Measurements from ENCODE around the gene FBXW5.

Gene FBXW5

GRCh38 chr9:136957461-136957860, 12.9 kb upstream of the FBXW5 start:
- TF ChIP-seq POLR2A (IDR thresholded peaks at IDR 0.05; ENCODE audit: low read depth, low read length), result no peak
- no peak for TF ChIP-seq PAX5 (IDR thresholded peaks at IDR 0.05; ENCODE audit: insufficient read depth, low read length, severe bottlenecking)
- TF ChIP-seq POU2F2 (IDR thresholded peaks at IDR 0.05; ENCODE audit: low read depth, low read length), result no peak
- TF ChIP-seq SPI1 (IDR thresholded peaks at IDR 0.05; ENCODE audit: low read depth, low read length), result no peak
- TF ChIP-seq TAF1 (IDR thresholded peaks at IDR 0.05; ENCODE audit: low read depth, low read length), result no peak
- TF ChIP-seq POLR2AphosphoS5 (IDR thresholded peaks at IDR 0.05; ENCODE audit: low read depth, low read length), result no peak
- FAIRE-seq, result no peak
- DNase-seq (ENCODE audit: insufficient read length, low spot score), result no peak

- TF ChIP-seq POU2F2 (IDR thresholded peaks at IDR 0.05; ENCODE audit: low read depth, low read length) (no peak), PAX5 (IDR thresholded peaks at IDR 0.05; ENCODE audit: insufficient read depth, low read length, severe bottlenecking) (no peak)
- FAIRE-seq (no peak), DNase-seq (ENCODE audit: insufficient read length, low spot score) (no peak)
Observed at GRCh38 chr9:136956604-136957003, 12.1 kb upstream of the FBXW5 start.

DNA sequence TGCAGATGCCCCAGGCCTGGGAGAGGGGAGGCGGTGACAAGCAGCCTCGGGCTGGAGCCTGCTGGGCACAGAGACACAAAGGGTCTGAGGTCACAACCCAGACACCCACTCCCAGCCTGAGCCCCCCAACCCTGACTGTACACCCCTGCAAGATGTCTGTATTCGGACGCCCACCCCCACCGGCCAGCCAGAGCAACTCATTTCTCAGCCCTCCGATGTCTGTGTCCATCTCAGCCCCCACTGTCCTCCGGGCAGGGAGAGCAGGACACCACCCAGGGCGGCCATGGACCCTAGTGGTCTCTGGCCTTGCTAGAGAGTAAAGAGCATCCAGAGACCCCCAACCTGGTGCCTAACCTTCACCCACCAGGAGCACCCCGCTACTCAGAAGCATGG, 11.4 kb upstream of the FBXW5 start:
- no peak for FAIRE-seq
- TF ChIP-seq TAF1 (IDR thresholded peaks at IDR 0.05; ENCODE audit: low read depth, low read length) (no peak), POU2F2 (IDR thresholded peaks at IDR 0.05; ENCODE audit: low read depth, low read length) (no peak), POLR2AphosphoS5 (IDR thresholded peaks at IDR 0.05; ENCODE audit: low read depth, low read length) (no peak), POLR2A (IDR thresholded peaks at IDR 0.05; ENCODE audit: low read depth, low read length) (no peak), PAX5 (IDR thresholded peaks at IDR 0.05; ENCODE audit: insufficient read depth, low read length, severe bottlenecking) (no peak), SPI1 (IDR thresholded peaks at IDR 0.05; ENCODE audit: low read depth, low read length) (no peak)
- no peak for DNase-seq (ENCODE audit: insufficient read length, low spot score)

- DNase-seq (ENCODE audit: insufficient read length, low spot score) (no peak), FAIRE-seq (no peak)
- TF ChIP-seq POU2F2 (IDR thresholded peaks at IDR 0.05; ENCODE audit: low read depth, low read length) (no peak), POLR2AphosphoS5 (IDR thresholded peaks at IDR 0.05; ENCODE audit: low read depth, low read length) (no peak), SPI1 (IDR thresholded peaks at IDR 0.05; ENCODE audit: low read depth, low read length) (no peak), PAX5 (IDR thresholded peaks at IDR 0.05; ENCODE audit: insufficient read depth, low read length, severe bottlenecking) (no peak), POLR2A (IDR thresholded peaks at IDR 0.05; ENCODE audit: low read depth, low read length) (no peak), TAF1 (IDR thresholded peaks at IDR 0.05; ENCODE audit: low read depth, low read length) (no peak)
Observed at GRCh38 chr9:136955202-136955942, 10.8 kb upstream of the FBXW5 start.

- no peak for DNase-seq (ENCODE audit: insufficient read length, low spot score)
- no peak for FAIRE-seq
- TF ChIP-seq SPI1 (IDR thresholded peaks at IDR 0.05; ENCODE audit: low read depth, low read length) (no peak), POLR2A (IDR thresholded peaks at IDR 0.05; ENCODE audit: low read depth, low read length) (no peak), PAX5 (IDR thresholded peaks at IDR 0.05; ENCODE audit: insufficient read depth, low read length, severe bottlenecking) (no peak), POU2F2 (IDR thresholded peaks at IDR 0.05; ENCODE audit: low read depth, low read length) (no peak), POLR2AphosphoS5 (IDR thresholded peaks at IDR 0.05; ENCODE audit: low read depth, low read length) (no peak), TAF1 (IDR thresholded peaks at IDR 0.05; ENCODE audit: low read depth, low read length) (no peak)
Observed at GRCh38 chr9:136954270-136955083, 9.9 kb upstream of the FBXW5 start.

DNA sequence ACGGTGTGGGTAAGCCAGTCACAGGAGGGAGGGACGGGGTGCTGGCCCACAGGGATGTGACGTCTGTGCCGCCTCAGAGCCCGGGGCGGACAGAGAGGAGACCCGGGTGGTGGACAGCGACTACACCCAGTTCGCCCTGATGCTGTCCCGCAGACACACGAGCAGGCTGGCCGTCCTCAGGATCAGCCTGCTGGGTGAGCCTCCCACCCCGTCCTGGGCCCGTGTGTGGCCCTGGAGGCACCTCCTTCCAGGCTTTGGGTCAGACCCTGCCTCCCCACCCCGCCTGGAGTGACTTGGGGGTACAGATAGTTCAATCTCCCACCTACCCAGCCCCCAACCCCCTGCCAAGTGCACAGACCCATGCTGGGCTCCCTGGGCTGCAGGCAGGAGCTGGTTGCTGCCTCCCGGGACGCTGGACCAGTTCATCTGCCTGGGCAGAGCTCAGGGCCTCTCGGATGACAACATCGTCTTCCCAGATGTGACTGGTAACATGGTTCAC, 9.3 kb upstream of the FBXW5 start:
- FAIRE-seq (no peak), DNase-seq (ENCODE audit: insufficient read length, low spot score) (no peak)
- no peak for TF ChIP-seq TAF1 (IDR thresholded peaks at IDR 0.05; ENCODE audit: low read depth, low read length)
- TF ChIP-seq PAX5 (IDR thresholded peaks at IDR 0.05; ENCODE audit: insufficient read depth, low read length, severe bottlenecking), result no peak
- no peak for TF ChIP-seq POLR2A (IDR thresholded peaks at IDR 0.05; ENCODE audit: low read depth, low read length)
- TF ChIP-seq POU2F2 (IDR thresholded peaks at IDR 0.05; ENCODE audit: low read depth, low read length), result no peak
- no peak for TF ChIP-seq POLR2AphosphoS5 (IDR thresholded peaks at IDR 0.05; ENCODE audit: low read depth, low read length)
- no peak for TF ChIP-seq SPI1 (IDR thresholded peaks at IDR 0.05; ENCODE audit: low read depth, low read length)

DNA sequence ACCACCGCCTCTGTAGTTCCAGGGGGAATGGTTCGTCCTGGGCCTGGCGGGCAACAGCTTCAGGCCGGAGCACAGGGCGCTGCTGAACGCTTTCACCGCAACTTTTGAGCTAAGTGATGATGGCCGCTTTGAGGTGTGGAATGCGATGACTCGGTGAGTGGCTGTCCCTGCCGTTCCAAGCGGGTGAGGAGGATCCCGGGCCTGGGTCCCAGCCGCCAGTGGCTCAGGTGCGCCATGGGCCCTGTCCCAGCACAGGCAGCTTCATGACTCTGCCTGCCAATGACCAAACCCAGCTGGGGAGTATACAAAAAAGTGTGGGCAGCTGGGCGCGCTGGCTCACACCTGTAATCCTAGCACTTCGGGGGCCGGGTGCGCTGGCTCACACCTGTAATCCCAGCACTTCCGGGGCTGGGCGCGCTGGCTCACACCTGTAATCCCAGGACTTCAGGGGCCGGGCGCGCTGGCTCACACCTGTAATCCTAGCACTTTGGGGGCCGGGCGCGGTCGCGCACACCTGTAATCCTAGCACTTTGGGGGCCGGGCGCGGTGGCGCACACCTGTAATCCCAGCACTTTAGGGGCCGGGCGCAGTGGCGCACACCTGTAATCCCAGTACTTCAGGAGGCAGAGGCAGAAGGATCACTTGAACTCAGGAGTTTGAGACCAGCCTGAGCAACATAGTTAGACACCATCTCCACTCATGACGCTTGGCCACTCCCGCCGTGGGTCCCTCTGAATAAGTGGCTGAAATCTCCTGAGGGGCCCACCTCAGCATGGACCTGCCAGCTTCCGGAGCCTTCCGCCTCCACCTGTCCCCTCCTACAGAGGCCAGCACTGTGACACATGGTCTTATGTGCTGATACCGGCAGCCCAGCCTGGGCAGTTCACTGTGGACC, 8.6 kb upstream of the FBXW5 start:
- DNase-seq (ENCODE audit: insufficient read length, low spot score), result no peak
- FAIRE-seq, result no peak
- no peak for TF ChIP-seq POU2F2 (IDR thresholded peaks at IDR 0.05; ENCODE audit: low read depth, low read length)
- TF ChIP-seq POLR2AphosphoS5 (IDR thresholded peaks at IDR 0.05; ENCODE audit: low read depth, low read length), result no peak
- TF ChIP-seq POLR2A (IDR thresholded peaks at IDR 0.05; ENCODE audit: low read depth, low read length), result no peak
- TF ChIP-seq PAX5 (IDR thresholded peaks at IDR 0.05; ENCODE audit: insufficient read depth, low read length, severe bottlenecking), result no peak
- TF ChIP-seq TAF1 (IDR thresholded peaks at IDR 0.05; ENCODE audit: low read depth, low read length), result no peak
- TF ChIP-seq SPI1 (IDR thresholded peaks at IDR 0.05; ENCODE audit: low read depth, low read length), result no peak

GRCh38 chr9:136952321-136952850, 7.8 kb upstream of the FBXW5 start:
- TF ChIP-seq PAX5 (IDR thresholded peaks at IDR 0.05; ENCODE audit: insufficient read depth, low read length, severe bottlenecking), result no peak
- no peak for TF ChIP-seq TAF1 (IDR thresholded peaks at IDR 0.05; ENCODE audit: low read depth, low read length)
- TF ChIP-seq POLR2AphosphoS5 (IDR thresholded peaks at IDR 0.05; ENCODE audit: low read depth, low read length), result no peak
- TF ChIP-seq POLR2A (IDR thresholded peaks at IDR 0.05; ENCODE audit: low read depth, low read length), result no peak
- no peak for TF ChIP-seq SPI1 (IDR thresholded peaks at IDR 0.05; ENCODE audit: low read depth, low read length)
- TF ChIP-seq POU2F2 (IDR thresholded peaks at IDR 0.05; ENCODE audit: low read depth, low read length), result no peak
- FAIRE-seq (no peak), DNase-seq (ENCODE audit: insufficient read length, low spot score) (no peak)

Measured in GM12891 (cell line).